Measurements from ENCODE around the gene PBX4. TPM values are rescaled to one million over a fixed set of nuclear protein-coding genes. Genes with fewer than 3 reads are reported as not detected.

Gene PBX4
- total and polyA plus RNA-seq, 2 of the 8 experiments (the other 6 are each of a cell fraction or from before 2014, with no cell fraction given) = 3.4 to 3.8 TPM

GRCh38 chr19:19570571-19570970 is 47.9 kb downstream of the PBX4 start:
- H3K4me2 ChIP-seq (ENCODE audit: insufficient read depth in 1 of 2, low read depth in 2 of 2, low read length in 2 of 2) = no peak overlapping the region
- H4K5ac ChIP-seq (ENCODE audit: insufficient read length, low read depth, low read length) = no peak overlapping the region
- POLR2A ChIA-PET (ENCODE audit: partially characterized antibody) = no interaction called here
- H3K79me2 ChIP-seq (ENCODE audit: control insufficient read depth in 1 of 2, insufficient read depth in 2 of 2, low read length in 2 of 2) = no peaks in the 10 kb centered on the region
- H3K9ac ChIP-seq (replicated peaks in 1 of 4; ENCODE audit: extremely low read depth in 1 of 4, low read depth in 3 of 4, low read length in 3 of 4) = no peak overlapping the region
- no peak overlapping the region for H2BK120ac ChIP-seq (replicated peaks; ENCODE audit: low read depth, low read length)
- H4K91ac ChIP-seq (replicated peaks; ENCODE audit: insufficient read length, low read length) = no peak overlapping the region
- no peaks in the 10 kb centered on the region; the same call in 1 of the 2 replicates for H3K23me2 ChIP-seq (ENCODE audit: low read depth, low read length)
- H3K18ac ChIP-seq (ENCODE audit: extremely low read depth, low read length) = no peak overlapping the region
- no peaks in the 10 kb centered on the region for H3K9me3 ChIP-seq (ENCODE audit: insufficient read depth in 2 of 2, low read depth in 1 of 2, low read length in 1 of 2)
- H3K36me3 ChIP-seq (ENCODE audit: control insufficient read depth in 2 of 4, insufficient read depth in 4 of 4, low read length in 3 of 4) = no peaks in the 10 kb centered on the region; a peak in 1 of 8 replicates
- H2BK15ac ChIP-seq (ENCODE audit: low read length) = no peak overlapping the region
- H3K4ac ChIP-seq (replicated peaks; ENCODE audit: insufficient read length, low read depth, low read length) = no peak overlapping the region
- H4K8ac ChIP-seq (ENCODE audit: extremely low read depth, insufficient read depth, low read length) = no peak overlapping the region
- TF ChIP-seq MAX (IDR thresholded peaks at IDR 0.05) = no peak
- no peak for TF ChIP-seq CTCF (IDR thresholded peaks at IDR 0.05; ENCODE audit: control extremely low read depth in 1 of 3, insufficient read depth in 1 of 3, low read depth in 1 of 3, low read length in 3 of 3)
- H3K23ac ChIP-seq (ENCODE audit: insufficient read length) = no peak overlapping the region
- H3K27ac ChIP-seq (ENCODE audit: low read depth, low read length) = no peak overlapping the region
- no peak overlapping the region for H2AFZ ChIP-seq (ENCODE audit: low read length)
- CTCF ChIA-PET (ENCODE audit: partially characterized antibody) = interaction anchor here (0.9 to 20.0 kb wide), 4 partner anchors 10 to 38 kb away, joined by 3 to 223 read pairs (median 4); no protein-coding TSS in a partner anchor
- no peak overlapping the region for H3K56ac ChIP-seq (replicated peaks; ENCODE audit: insufficient read length, low read depth, low read length)
- no peak overlapping the region for H3K4me3 ChIP-seq (ENCODE audit: extremely low read depth in 1 of 4, insufficient read depth in 2 of 4, low read depth in 3 of 4, low read length in 4 of 4)
- no peak overlapping the region for H2BK20ac ChIP-seq (ENCODE audit: low read length)
- H3K4me1 ChIP-seq (replicated peaks in 1 of 4; ENCODE audit: control insufficient read depth in 3 of 4, insufficient read depth in 4 of 4, low read length in 3 of 4) = peaks cover 0 to 7% (median under 1%) of the 10 kb centered on the region in 4 experiments; a peak in 4 of 7 replicates
- H2BK12ac ChIP-seq (ENCODE audit: low read depth, low read length) = no peak overlapping the region
- DNase-seq (ENCODE audit: low read depth in 1 of 2, low spot score in 2 of 2) (no peak), FAIRE-seq (no peak)
- peaks cover 0 to 1% of the 10 kb centered on the region in 2 experiments for H4K20me1 ChIP-seq (replicated peaks in 1 of 2; ENCODE audit: control insufficient read depth in 1 of 2, insufficient read depth in 2 of 2, low read length in 2 of 2)
- 0 out of 2 replicates have a peak overlapping the region, but pooled peaks have one; percentile 10 for H2BK5ac ChIP-seq (ENCODE audit: low read depth, low read length)
- no peak overlapping the region for H2AK5ac ChIP-seq (ENCODE audit: low read depth, low read length)
- H3K79me1 ChIP-seq (ENCODE audit: low read depth, low read length) = no peaks in the 10 kb centered on the region; the same call in 1 of the 2 replicates
- no peaks in the 10 kb centered on the region for H3K27me3 ChIP-seq (replicated peaks in 1 of 4; ENCODE audit: control insufficient read depth in 3 of 4, extremely low read depth in 1 of 4, insufficient read depth in 3 of 4, low read length in 3 of 4)
- 86% methylated on average over 10 of the region's 10 CpGs; no CpG with 5 or more reads in 1 of the 2 experiments for WGBS, 2 experiments (ENCODE audit: extremely low coverage in 1 of 2, insufficient coverage in 1 of 2, insufficient read length in 1 of 2, insufficient replicate concordance in 2 of 2, low coverage in 1 of 2, low lambda C conversion rate in 2 of 2, missing lambda C conversion rate in 1 of 2)
- no peak overlapping the region for H3K14ac ChIP-seq (ENCODE audit: insufficient read length)
